ENCODE data around the gene PCIF1. TPM values are rescaled to one million over a fixed set of nuclear protein-coding genes. Genes with fewer than 3 reads are reported as not detected.

The PCIF1 gene
- total RNA-seq, 1 donor from 2014 or later, result 42.1 TPM

DNA sequence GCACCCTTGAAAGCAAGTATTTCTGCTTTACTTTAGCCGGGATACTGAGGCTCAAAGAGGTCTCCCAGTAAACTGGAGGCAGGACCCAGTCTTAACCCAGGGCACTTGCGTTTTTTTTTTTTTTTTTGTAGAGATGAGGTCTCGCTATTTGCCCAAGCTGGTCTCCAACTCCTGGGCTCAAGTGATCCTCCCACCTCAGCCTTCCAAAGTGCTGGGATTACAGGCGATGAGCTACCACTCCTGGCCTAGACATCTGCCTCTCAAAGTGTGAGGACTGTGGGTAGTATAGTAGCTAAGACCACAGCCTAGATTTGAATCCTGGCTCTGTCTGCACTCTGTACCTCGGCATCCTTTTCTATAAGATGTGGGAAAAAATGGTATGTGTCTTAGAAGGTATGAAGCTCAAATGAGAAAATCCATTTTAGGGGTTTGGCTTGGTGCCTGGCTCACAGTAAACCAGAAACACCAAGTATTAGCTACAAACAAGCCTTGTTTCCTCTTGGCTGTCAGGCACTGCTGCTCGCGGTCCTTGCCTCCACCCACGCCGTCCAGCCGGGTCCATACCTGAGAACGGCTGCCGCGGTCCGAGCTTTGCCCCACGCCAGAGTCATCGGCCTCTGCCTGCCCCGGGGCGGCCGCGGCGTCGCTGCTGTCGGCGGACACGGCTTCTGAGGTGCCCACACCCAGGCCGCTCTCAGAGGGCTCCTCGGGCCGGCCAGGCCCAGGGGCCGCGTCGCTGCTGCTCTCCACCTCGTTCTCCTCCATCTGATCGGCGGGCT is 36.4 kb downstream of the PCIF1 start:
- Mint-ChIP-seq H3K9me3 (ENCODE audit: unreplicated experiment) (no peaks in the 10 kb centered on the region), H3K36me3 (ENCODE audit: unreplicated experiment) (peaks cover 8% of the 10 kb centered on the region), H3K27me3 (ENCODE audit: unreplicated experiment) (peaks cover under 1% of the 10 kb centered on the region), H3K4me1 (ENCODE audit: unreplicated experiment) (peaks cover 26% of the 10 kb centered on the region), H3K27ac (ENCODE audit: unreplicated experiment) (peak overlapping the region; percentile 99), H3K4me3 (ENCODE audit: unreplicated experiment) (peak overlapping the region; percentile 82)
- no peak for DNase-seq (ENCODE audit: extremely low spot score, unreplicated experiment)
- no peak for TF ChIP-seq CTCF (IDR thresholded peaks at IDR 0.05)

DNA sequence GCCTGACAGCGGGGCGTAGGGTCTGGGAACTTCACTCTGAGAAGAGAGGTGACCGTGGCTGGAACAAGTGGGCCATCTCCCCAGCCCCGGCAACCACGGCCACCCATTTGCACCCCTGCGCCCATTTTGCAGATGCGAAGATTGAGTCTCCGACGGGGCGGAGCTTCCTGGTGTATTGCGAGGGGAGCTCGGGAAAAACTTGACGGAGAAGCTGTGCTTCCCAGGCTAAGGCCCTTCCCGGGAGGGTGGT is 36.9 kb downstream of the PCIF1 start:
- H3K36me3 Mint-ChIP-seq (ENCODE audit: unreplicated experiment), result peaks cover 7% of the 10 kb centered on the region
- H3K4me3 Mint-ChIP-seq (ENCODE audit: unreplicated experiment), result peak overlapping the region; percentile 82
- TF ChIP-seq CTCF (IDR thresholded peaks at IDR 0.05), result no peak
- H3K4me1 Mint-ChIP-seq (ENCODE audit: unreplicated experiment), result peaks cover 26% of the 10 kb centered on the region
- no peak for DNase-seq (ENCODE audit: extremely low spot score, unreplicated experiment)
- peaks cover 5% of the 10 kb centered on the region for H3K27me3 Mint-ChIP-seq (ENCODE audit: unreplicated experiment)
- H3K9me3 Mint-ChIP-seq (ENCODE audit: unreplicated experiment), result no peaks in the 10 kb centered on the region
- peak overlapping the region; percentile 99 for H3K27ac Mint-ChIP-seq (ENCODE audit: unreplicated experiment)

DNA sequence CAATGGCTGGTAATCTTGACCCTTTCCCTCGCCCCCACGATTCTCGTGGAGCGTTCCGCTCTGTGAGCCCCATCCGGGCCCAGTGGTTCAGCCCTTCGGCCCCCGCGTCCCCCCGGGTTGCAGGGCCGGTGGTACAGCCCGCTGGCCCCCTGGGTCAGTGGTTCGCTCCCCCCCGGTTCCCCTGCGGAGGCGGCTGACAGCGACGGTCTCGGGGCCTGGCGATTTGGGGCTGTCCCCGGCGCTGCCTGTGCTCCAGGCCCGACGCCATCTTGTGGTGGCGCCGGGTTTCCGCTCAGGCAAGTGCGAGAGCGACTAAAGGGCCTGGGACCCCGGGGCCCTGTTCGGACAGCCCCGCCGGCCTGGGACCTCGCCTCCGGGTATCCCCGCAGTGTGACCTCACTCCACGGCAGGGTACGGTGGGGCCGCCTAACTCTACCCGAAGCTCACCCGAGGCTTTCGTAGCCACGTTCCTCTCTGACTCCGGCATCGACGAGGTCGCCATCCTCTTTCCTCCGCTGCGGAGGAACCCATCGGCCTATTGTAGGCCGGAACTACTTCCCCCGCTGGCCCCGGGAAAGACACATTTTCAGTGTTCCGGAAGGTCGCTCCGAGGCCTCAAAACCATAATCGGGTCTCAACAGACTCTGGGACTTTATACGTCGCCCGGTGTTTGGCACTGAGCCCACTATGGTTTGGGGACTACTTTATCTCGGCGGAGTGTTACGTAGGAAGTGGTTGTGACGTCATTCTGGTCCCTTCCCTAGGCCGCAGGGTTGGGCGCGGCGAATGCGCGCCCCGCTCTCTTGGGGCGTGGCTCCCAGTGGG is 37.4 kb downstream of the PCIF1 start, which contains the start of gene ZNF335:
TSS of gene ZNF335 (minus strand) at position 529 of the 825 bp plus-strand sequence. CDS start 793 bp downstream, outside the sequence.
- peak; percentile 98 for DNase-seq (ENCODE audit: extremely low spot score, unreplicated experiment)
- Mint-ChIP-seq H3K4me1 (ENCODE audit: unreplicated experiment) (peaks cover 26% of the 10 kb centered on the region), H3K9me3 (ENCODE audit: unreplicated experiment) (no peaks in the 10 kb centered on the region), H3K36me3 (ENCODE audit: unreplicated experiment) (peaks cover 5% of the 10 kb centered on the region), H3K27ac (ENCODE audit: unreplicated experiment) (peak within 1 kb of the TSS; percentile 99), H3K27me3 (ENCODE audit: unreplicated experiment) (peaks cover 10% of the 10 kb centered on the region), H3K4me3 (ENCODE audit: unreplicated experiment) (peak within 1 kb of the TSS; percentile 82)
- TF ChIP-seq CTCF (IDR thresholded peaks at IDR 0.05), result peak; percentile 44

GRCh38 chr20:45972500-45973183 is 38.2 kb downstream of the PCIF1 start:
- peak overlapping the region; percentile 82 for H3K4me3 Mint-ChIP-seq (ENCODE audit: unreplicated experiment)
- H3K27me3 Mint-ChIP-seq (ENCODE audit: unreplicated experiment), result peaks cover 14% of the 10 kb centered on the region
- peaks cover 26% of the 10 kb centered on the region for H3K4me1 Mint-ChIP-seq (ENCODE audit: unreplicated experiment)
- no peak for TF ChIP-seq CTCF (IDR thresholded peaks at IDR 0.05)
- no peak for DNase-seq (ENCODE audit: extremely low spot score, unreplicated experiment)
- H3K9me3 Mint-ChIP-seq (ENCODE audit: unreplicated experiment), result no peaks in the 10 kb centered on the region
- peak overlapping the region; percentile 99 for H3K27ac Mint-ChIP-seq (ENCODE audit: unreplicated experiment)
- no peaks in the 10 kb centered on the region for H3K36me3 Mint-ChIP-seq (ENCODE audit: unreplicated experiment)

Data from osteocyte (in vitro differentiated cells).